Cortex of kidney (tissue), 1 donor: ENCODE data around the gene CLEC10A.
"Not testable (repeated sequence)": the region's sequence is repeated elsewhere in the genome, so short reads cannot be mapped to it uniquely, and the experiment has no call there.

Experiments
- DNase-seq: peaks from one replicate; lab custom pipeline; 2025; lab: John Stamatoyannopoulos, UW

Gene CLEC10A

DNA sequence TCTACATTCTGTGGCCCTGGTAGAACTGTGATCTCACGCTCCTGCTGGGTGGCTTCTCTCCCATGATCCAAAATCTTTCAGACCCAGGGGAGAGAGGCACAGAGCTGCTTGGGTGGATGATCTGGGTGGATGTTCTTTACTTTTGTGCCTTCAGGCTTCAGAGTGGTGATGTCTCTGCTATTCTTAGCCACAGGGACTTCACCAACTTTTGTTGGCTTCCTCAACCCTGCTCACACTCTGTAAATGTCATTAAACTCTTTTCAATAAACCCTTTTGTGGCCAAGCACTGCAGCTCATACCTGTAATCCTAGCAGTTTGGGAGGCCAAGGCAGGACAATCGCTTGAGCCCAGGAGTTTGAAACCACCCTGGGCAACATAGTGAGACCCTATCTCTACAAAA, 7.6 kb downstream of the CLEC10A start:
- DNase-seq = no peak

DNA sequence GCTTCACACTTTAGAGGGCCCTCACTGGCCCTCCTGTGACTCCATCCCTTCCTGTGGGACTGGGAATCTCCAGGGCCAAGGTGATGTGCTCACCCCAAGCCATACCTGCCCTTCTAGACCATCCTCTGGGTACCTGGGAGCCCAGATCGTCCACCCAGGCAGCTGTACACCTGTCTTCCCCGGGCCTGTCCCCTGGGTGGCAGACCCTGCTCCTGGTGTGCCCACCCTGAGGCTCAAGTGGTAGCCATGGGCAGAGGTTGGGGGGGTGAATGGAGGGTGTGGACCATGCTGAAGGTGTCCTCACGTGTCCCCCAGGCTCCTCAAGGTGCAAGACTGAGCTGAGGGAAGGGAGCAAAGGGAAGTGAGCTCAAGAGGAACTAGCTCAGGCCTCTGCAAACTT, 9.3 kb downstream of the CLEC10A start:
- no peak for DNase-seq

DNA sequence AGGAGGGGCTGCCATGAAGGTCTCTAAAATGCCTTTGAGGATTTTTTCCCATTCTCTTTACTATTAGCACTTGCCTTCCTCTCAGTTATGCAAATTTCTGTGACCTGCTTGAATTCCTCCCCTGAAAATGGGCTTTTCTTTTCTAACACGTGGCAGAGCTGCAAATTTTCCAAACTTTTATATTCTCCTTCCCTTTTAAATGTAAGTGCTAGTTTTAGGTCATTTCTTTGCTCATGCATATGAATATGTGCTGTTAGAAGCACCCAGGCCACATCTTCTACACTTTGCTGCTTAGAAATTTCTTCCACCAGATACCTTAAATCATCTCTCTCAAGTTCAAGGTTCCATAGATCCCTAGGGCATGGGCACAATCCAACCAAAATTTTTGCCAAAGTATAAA, 11.8 kb downstream of the CLEC10A start:
- DNase-seq = no peak

DNA sequence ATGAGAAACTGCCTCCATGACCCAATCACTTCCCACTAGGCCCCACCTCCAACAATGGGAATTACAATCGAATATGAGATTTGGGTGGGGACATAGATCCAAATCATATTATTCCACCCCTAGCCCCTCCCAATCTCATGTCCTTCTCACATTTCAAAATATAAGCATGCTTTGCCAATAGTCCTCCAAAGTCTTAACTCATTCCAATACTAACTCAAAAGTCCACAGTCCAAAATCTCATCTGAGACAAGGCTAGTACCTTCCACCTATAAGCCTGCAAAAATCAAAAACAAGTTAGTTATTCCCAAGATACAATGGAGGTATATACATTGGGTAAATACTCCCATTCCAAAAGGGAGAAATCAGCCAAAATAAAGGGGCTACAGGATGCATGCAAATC, 12.9 kb downstream of the CLEC10A start:
- DNase-seq = no peak

DNA sequence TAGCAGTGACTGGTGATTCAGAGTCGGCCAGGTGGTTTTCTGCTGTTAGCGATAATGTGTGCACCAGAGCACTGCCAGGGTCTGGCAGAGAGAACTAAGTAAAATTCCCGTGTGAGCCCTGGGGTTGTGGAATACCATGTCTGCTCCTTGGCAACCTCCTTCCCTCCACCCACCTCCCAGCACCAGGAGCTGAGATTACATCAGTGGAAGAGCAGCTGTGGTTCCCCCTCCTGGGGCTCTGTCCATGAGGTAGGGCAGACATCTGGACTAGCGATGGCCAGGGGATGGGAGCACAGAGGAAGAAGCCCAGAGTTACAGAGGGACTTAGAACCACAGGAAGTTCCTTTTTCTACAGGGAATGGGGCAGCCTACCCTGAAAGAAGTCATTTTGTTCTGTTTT, 15.8 kb downstream of the CLEC10A start:
- DNase-seq = no peak

DNA sequence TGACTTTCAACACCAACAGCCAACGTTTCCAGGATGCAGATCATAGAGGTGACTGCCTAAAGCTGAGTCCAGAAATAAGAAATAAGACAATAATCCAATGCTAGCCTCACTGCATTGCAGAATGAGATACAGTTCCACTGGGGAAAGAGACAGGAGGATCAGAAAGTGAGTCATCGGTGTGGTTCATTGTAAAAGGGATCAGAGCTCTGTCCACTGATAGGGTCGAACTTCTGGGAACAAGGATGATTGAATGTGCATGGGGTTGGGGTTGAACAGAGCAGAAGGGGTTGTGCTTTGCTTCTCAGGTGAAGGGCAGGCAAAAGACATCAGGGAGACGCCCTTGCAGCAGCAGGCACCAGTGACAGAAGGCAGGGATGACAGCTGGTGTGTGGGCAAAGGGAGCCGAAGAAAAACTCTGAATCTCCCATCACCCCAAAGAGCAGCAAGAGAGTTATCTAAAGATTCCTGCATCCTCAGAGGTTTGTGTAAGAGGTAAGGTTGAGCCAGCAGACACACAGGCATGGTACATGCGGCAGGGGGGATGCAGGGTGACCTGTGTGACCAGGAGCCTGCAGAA, 16.4 kb downstream of the CLEC10A start:
- DNase-seq = no peak

DNA sequence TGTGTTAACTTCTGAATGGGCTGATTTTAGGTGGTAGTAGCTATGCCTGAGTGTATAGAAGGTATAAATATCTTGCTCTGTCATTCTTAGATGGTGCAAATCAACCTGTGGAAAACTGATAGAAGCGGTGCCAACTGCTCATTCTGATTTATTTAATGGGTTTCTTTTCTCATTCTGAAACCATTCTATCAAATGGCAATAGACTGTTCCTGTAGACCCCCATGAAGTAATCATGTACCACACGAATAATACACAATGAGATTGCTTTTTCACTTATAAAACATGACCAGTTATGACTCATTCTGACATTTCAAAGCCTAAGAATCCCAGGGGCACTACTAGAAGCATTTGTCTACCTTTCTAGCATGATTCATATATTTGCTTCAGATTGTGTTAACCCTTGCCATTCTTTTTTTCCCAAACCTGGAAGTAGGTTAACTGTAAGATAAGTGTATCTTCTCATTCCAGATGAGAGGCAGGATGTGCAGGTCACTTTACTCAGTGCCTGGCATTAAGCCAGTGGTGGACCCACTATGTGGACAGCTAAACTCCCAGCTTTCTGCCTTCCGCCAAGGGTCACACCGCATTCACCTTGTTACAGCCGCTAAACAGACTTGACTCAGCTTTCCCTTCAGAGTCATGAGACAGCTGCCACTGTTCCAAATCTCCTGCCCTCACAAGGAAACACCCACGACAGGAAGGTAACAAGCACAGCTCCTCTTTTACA, 19.7 kb downstream of the CLEC10A start:
- DNase-seq = no peak

DNA sequence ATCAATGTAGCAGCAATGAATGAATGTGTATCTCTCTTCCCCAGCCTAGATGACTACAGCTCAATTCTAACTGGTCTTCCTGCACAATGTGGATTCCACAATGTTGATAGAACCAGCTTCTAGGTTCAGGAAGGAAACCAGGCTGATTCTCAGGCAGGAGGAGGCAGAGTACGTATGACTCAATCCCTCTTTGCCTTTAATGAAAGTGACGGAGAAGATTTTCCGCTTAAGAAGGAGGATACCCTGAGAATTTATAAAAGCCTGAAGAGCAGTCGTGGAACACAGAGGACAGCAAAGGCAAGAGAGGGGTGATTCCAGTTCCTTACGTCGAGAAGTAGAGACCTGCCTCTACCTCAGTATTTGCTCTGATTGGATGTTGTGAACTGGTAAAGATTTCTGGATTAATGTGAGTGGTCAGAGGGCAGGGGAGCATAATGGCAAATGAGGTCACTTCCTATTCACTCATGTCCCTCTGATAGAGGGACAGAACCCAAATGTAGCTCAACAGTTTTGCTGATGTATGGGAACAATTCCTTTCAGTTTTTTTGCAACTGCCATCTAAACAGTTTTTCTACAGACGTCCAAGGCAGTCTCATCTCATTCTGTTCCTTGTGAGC, 21.1 kb downstream of the CLEC10A start:
- DNase-seq = no peak

DNA sequence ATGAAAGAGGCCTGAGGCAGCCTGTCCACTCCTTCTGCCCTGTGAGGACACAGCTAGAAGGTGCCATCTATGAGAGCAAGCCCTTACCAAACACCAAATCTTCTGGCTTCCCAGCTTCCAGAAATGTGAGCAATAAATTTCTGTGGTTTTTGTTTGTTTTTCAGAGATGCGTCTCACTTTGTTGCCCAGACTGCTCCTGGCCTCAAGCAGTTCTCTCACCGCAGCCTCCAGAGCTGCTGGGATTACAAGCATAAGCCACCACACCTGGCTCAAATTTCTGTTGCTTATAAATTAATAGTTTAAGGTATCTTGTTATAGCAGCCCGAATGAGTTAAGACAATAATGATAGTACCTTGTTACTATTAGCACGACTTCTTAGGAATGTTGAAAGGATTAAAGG, 23.7 kb downstream of the CLEC10A start:
- DNase-seq = no peak

DNA sequence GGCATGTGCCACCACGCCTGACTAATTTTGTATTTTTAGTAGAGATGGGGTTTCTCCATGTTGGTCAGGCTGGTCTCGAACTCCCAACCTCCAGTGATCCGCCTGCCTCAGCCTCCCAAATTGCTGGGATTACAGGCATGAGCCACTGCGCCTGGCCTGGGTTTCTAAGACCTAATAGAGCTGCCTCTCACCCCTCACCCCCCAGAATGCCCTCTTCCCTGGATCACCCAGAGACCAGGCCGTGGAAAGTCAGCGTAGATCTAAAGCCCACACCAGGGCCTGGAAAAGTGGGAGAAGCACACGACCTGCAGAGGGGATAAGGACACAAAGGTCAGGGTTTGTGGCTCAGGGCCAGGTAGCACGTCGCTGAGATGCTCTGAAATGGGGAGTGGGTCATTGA, 29.5 kb downstream of the CLEC10A start:
- DNase-seq = not testable (repeated sequence)

DNA sequence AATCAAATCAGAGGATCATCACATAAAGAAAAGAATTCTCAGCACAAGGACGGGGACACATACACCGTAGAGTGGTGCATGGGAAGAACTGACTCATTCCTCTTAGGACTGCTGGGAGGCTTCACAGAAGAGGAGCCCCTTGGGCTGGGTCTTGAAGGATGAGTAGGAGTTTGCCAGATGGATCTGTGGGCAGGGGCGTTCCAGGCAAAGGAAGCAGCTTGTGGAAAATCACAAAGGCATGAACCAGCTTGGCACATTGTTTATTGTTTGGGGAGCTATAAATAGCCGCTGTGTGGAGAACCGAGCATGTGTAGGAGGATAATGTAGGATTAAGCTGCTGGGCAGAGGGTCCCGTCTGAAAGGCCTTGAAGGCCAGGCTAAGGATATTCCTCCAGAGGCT, 31.1 kb downstream of the CLEC10A start:
- no peak for DNase-seq

DNA sequence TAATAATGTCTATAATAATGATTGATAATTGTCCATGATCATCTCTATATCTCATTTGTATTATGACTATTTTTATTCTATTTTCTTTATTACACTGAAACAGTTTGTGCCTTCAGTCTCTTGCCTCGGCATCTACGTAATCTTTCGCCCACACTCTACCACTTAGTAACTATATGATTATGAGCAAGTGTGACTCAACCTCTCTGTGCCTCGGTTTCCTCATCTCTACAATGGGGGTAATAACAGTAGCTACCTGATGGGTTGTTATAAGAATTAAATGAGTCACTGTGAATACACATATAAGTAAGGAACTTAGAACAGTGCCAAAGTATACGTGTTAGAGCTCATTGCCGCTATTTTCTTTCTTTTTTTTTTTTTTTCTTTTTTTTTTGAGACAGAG, 32.5 kb downstream of the CLEC10A start:
- DNase-seq = no peak

DNA sequence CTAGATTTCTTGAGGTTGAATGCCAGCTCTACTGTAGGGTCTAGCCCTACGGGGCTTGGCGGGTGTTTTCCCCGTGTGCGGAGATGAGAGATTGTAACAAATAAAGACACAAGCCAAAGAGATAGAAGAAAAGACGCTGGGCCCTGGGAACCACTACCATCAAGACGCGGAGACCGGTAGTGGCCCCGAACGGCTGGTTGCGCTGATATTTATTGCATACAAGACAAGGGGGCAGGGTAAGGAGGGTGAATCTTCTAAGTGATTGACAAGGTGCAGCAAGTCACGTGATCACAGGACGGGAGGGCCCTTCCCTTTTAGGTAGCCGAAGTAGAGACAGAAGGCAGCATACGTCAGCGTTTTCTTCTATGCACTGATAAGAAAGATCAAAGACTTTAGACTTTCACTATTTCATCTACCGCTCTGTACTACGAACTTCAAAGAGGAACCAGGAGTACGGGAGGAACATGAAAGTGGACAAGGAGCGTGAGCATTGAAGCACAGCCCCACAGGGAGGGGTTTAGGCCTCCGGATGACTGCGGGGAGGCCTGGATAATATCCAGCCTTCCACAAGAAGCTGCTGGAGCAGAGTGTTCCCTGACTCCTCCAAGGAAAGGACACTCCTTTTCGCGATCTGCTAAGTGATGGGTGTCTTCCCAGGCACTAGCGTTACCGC, 33.2 kb downstream of the CLEC10A start:
- not testable (repeated sequence) for DNase-seq

DNA sequence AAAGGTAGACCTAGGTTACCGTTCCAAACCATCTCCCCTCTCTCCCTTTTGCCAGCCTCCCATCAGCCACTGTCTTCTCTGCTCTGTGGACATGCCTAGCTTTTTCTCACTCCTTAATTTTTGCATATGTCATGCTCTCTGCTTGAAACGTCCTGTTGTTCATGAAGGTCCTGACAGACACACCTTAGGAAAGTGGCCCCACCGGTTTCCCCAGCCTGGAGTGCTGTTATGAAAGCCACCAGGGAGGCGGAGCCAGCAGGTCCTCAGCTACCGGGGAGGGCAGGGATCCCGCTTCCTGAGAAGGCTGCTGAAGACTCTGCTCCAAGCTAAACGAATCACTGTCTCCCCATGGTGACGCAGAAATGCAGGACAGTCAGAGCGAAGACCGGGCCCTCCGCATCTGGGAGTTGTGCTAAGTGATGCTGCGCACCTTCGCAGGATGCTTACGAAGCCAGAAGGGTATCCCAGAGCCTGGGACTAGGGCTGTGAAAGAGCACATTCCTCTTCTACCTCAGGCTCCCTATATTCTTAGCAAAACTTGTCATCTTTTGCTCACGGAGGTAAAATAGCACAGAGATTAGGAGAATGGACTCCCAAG, 33.8 kb downstream of the CLEC10A start:
- no peak for DNase-seq

DNA sequence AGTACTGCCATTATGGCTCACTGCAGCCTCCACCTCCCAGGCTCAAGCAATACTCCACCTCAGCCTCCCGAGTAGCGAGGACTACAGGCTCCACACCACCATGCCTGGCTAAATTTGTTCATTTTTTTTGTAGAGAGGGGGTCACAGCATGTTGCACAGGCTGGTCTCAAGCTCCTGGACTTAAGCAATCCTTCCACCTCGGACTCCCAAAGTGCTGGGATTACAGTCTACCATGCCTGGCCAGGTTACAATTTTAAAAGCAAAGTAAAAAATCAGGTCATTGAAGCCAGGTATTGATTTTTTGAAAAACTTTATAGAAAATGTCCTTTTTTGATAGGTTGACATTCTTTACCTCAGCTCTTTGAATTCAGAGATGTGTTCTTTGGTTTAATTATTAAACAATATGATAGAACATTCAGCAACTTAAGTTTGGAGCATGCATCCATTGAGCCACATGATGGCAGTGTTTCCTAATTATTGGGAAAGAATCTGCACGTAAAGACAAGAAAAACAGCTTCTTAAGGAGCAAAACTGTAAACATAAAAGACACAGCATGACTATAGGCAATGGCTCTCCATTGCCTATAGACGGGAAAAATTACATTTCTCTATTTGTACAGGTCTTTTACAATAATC, 34.4 kb downstream of the CLEC10A start:
- DNase-seq = no peak

DNA sequence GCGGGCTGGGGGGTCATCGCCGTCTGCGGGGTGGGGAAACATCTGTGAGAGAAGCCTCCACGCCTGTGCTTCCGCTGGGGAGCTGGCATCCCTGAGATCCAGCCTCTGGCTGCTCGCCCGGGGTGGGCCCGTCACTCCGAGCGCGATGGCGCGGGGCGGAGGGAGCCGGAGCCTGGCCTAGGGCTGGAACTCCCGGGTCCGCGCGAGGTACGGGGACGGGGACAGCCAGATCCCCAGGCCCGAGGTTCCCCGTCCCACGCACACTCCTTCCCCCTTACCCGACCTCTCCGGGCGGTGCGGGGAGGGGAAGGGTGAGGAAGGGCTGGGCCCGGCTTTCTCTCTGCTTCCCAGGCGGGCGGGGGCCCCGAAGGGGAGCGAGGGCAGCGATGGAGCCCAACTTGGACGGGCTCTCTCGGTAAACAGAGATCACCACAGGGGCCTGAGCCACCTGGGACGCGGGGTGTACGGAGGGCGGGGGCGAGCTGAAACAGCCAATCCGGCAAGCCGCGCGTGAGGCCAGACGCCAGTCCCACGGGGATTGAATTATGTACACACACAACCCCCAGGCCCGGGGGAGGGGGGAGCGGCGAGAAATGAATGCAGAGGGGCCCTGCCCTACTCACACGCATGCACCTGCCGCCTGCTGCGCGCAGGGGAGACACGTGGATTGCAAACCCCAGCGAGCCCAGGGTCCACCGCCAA, 36.4 kb downstream of the CLEC10A start, which contains the start of gene SLC16A11:
TSS of gene SLC16A11 (minus strand) at position 596 of the 702 bp plus-strand sequence. CDS start at position 17, 579 bp downstream.
- DNase-seq = no peak

DNA sequence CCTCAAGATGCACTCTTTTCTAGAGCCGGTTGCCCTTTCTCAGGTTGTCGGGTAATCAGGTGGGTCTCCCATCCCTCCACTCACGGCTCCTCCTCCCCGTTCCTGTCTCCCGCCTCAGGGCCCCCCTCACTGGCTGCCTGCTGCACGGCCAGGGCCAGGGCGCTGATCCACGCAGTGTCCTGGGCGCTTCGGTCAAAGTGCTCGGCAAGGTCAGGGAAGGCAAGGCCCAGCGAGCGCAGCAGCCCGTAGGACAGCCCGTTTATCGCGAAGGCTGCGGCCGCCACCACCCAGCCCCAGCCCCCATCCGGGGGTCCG, 36.9 kb downstream of the CLEC10A start:
- DNase-seq = no peak

DNA sequence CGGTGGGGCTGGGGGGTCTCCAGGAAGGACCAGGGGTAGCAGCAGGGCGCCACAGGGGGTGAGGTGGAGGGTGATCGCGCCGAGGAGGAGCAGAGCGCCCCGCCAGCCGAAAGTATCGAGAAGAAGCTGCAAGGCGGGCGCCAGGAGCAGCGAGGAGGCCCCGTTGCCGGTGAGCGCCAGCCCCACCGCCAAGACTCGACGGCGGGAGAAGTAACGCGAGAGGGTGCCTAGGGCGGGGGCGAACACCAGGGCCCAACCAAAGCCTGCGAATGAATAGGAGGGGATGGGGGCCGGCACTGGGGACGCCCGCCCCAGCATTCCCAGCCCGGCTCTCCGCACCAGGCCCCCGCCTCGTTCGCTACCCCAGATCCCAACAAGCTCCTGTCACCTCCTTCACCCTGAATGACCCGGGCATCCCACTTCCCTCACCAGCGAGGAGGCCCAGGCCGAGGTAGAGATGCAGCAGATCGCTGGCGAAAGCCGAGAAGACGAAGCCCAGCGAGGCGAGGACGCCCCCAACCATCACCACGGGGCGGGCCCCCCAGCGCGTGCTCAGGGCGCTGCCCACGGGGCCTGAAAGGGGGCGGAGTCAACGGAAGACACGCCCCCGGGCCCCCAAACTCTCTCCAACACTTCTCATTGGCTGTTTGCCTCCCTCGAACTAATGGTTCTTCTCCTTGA, 37.4 kb downstream of the CLEC10A start:
- DNase-seq = no peak

DNA sequence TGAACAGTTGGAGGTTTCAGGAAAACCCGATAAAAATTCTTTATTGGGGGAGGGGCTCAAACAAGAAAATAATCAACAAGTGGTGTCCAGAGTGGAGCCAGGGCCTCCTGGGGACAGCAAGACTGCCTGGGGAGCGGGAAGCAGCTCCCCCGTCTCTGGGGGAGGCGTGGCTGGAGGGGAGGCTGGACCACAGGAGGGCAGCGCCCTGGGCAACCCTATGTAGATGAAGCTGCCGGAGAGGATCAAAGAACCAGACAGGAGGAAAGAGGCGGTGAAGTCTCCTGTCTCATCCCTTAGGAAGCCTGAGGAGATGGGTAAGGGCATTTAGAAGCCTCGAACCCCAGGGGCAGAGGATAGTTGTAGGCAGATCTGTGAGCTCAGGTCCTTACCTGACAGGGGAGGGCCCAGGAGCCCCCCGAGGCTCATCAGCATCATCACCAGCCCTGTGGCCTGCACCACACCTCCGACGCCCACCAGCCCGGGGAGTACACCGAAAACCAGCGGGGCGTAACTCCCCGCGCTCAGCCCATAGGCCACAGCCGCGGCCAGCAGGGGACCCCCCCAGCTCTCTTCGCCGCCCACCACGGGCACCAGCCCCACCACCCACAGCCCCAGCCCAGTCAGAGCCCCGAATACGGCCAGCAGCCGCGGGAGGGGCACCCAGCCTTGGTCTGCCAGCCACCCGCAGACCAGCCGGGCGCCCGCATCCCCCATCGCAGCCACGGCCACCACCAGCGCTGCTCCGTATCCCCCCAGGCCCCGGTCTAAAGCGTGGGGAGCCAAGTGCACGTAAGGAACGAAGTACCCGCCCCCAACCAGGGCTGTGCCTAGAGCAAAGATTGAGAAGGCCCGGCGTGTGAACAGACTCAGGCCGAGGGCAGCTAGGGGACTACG, 38.2 kb downstream of the CLEC10A start:
- no peak for DNase-seq

DNA sequence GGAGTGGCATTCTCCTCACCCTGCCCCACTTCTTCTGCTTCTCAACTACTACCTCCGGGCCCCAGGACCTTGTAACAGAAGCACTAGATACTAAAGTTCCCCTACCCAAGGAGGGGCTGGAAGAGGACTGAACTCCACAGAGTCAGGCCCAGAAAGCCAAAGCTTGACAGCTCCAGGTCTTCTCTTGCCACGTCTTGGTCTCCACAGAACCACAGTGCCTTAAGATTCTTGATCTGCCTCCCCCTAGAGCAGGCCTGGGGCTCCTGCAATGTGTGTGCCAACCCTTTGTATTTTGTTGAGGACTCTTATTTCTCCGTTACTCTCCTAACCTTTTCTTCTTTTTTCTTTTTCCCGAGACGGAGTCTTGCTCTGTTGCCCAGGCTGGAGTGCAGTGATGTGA, 40.2 kb downstream of the CLEC10A start:
- no peak for DNase-seq
